OCI-LY7 (cell line): ENCODE results near the gene RNF13.

Source experiments
- CTCF ChIP-seq: fragments of 200-600 bp; sonication (generic); conservative IDR thresholded peaks from 2 replicates; pipeline ENCODE4 v1.5.1; 2014; ENCODE audit warnings: mild to moderate bottlenecking, antibody characterized with exemption, low read length, moderate library complexity, mixed read lengths
- EZH2phosphoT487 ChIP-seq: fragments of 200-600 bp; sonication (generic); IDR thresholded peaks from 2 replicates; pipeline ENCODE4 v1.6.1; 2018; ENCODE audit warnings: low read depth, borderline replicate concordance, mild to moderate bottlenecking, mixed run types, antibody characterized with exemption, low read length, moderate library complexity, mixed read lengths

DNA sequence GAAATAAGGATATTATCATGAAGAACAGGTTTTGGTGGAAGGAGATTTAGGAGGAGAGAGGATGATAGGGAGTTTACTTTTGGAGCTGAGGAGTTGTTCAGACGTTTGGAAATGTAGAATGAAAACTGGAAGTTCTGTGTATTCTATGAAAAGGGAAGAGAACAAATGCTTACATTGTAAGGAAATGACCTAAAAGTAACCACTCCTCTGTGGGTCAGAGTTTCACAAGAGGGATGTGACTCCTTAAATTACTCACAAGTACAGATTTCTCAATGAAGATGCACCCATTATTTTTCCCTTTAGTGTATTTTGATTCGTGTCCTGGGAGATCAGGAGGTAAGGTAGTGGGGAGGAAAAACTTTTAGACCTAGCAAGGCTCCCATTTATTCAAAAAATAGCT is 4.0 kb downstream of the RNF13 start:
- TF ChIP-seq EZH2phosphoT487, result no peak
- TF ChIP-seq CTCF, result no peak
